Measurements from ENCODE around the gene FAAP100. TPM values are rescaled to one million over a fixed set of nuclear protein-coding genes. Genes with fewer than 3 reads are reported as not detected.
A peak's percentile ranks its signal among the peaks of the same experiment; 100 is the strongest.

FAAP100 gene
- total RNA-seq, 6 experiments from 2014 or later, result 21.9 to 27.7 (median 23.9) TPM

GRCh38 chr17:81569986-81570514 lies 17.9 kb upstream of the FAAP100 start:
- no peak for DNase-seq
- H3K4me3 Mint-ChIP-seq, result no peak overlapping the region
- H3K9me3 Mint-ChIP-seq, result no peaks in the 10 kb centered on the region
- H3K4me1 Mint-ChIP-seq (ENCODE audit: low read depth), result peaks cover 53% of the 10 kb centered on the region
- H3K36me3 Mint-ChIP-seq (ENCODE audit: low read depth), result peaks cover 40% of the 10 kb centered on the region
- no peak for TF ChIP-seq CTCF (IDR thresholded peaks at IDR 0.05)
- H3K27me3 Mint-ChIP-seq (ENCODE audit: insufficient read depth), result peaks cover 3% of the 10 kb centered on the region
- no peak overlapping the region; the same call in 1 of the 2 replicates for H3K27ac Mint-ChIP-seq

GRCh38 chr17:81568416-81568815 lies 16.3 kb upstream of the FAAP100 start:
- Mint-ChIP-seq H3K4me3 (0 out of 2 replicates have a peak overlapping the region, but pooled peaks have one; percentile 78), H3K9me3 (no peaks in the 10 kb centered on the region), H3K27me3 (ENCODE audit: insufficient read depth) (peaks cover 3% of the 10 kb centered on the region), H3K27ac (peak overlapping the region; percentile 91), H3K36me3 (ENCODE audit: low read depth) (peaks cover 34% of the 10 kb centered on the region), H3K4me1 (ENCODE audit: low read depth) (peaks cover 41% of the 10 kb centered on the region)
- DNase-seq, result no peak
- no peak for TF ChIP-seq CTCF (IDR thresholded peaks at IDR 0.05)

GRCh38 chr17:81567191-81567590 lies 15.0 kb upstream of the FAAP100 start:
- H3K36me3 Mint-ChIP-seq (ENCODE audit: low read depth), result peaks cover 33% of the 10 kb centered on the region
- peaks cover 47% of the 10 kb centered on the region for H3K4me1 Mint-ChIP-seq (ENCODE audit: low read depth)
- H3K9me3 Mint-ChIP-seq, result no peaks in the 10 kb centered on the region
- peaks cover 3% of the 10 kb centered on the region for H3K27me3 Mint-ChIP-seq (ENCODE audit: insufficient read depth)
- peak overlapping the region; percentile 78 for H3K4me3 Mint-ChIP-seq
- no peak for DNase-seq
- H3K27ac Mint-ChIP-seq, result peak overlapping the region; percentile 91
- no peak for TF ChIP-seq CTCF (IDR thresholded peaks at IDR 0.05)

GRCh38 chr17:81566461-81567126 lies 14.4 kb upstream of the FAAP100 start:
- peaks cover 3% of the 10 kb centered on the region for H3K27me3 Mint-ChIP-seq (ENCODE audit: insufficient read depth)
- H3K4me1 Mint-ChIP-seq (ENCODE audit: low read depth), result peaks cover 50% of the 10 kb centered on the region
- peak overlapping the region; percentile 91 for H3K27ac Mint-ChIP-seq
- peak overlapping the region; percentile 78 for H3K4me3 Mint-ChIP-seq
- H3K36me3 Mint-ChIP-seq (ENCODE audit: low read depth), result peaks cover 37% of the 10 kb centered on the region
- H3K9me3 Mint-ChIP-seq, result no peaks in the 10 kb centered on the region
- DNase-seq, result peak; percentile 95
- TF ChIP-seq CTCF (IDR thresholded peaks at IDR 0.05), result no peak

- DNase-seq, result no peak
- Mint-ChIP-seq H3K4me1 (ENCODE audit: low read depth) (peaks cover 64% of the 10 kb centered on the region), H3K4me3 (no peak overlapping the region), H3K27ac (peak overlapping the region; percentile 91), H3K27me3 (ENCODE audit: insufficient read depth) (peaks cover 3% of the 10 kb centered on the region), H3K9me3 (no peaks in the 10 kb centered on the region), H3K36me3 (ENCODE audit: low read depth) (peaks cover 44% of the 10 kb centered on the region)
- no peak for TF ChIP-seq CTCF (IDR thresholded peaks at IDR 0.05)
These were observed 13.1 kb upstream of the FAAP100 start for GRCh38 chr17:81565231-81565630.

Data from HFFc6 (cell line).